Germinal center (tissue), 1 donor: ENCODE results near the gene CERS1.

Experiments
- DNase-seq: peaks from one replicate; pipeline ENCODE4 v3.0.0; 2012; ENCODE audit warnings: mixed read lengths, low spot score

Gene CERS1, protein sequence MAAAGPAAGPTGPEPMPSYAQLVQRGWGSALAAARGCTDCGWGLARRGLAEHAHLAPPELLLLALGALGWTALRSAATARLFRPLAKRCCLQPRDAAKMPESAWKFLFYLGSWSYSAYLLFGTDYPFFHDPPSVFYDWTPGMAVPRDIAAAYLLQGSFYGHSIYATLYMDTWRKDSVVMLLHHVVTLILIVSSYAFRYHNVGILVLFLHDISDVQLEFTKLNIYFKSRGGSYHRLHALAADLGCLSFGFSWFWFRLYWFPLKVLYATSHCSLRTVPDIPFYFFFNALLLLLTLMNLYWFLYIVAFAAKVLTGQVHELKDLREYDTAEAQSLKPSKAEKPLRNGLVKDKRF

GRCh38 chr19:18895824-18896341 is at the start of gene CERS1:
TSS of gene CERS1 (minus strand) at chr19:18896158. CDS start at chr19:18896072, 86 bp downstream.
- DNase-seq, result peak; percentile 61

DNA sequence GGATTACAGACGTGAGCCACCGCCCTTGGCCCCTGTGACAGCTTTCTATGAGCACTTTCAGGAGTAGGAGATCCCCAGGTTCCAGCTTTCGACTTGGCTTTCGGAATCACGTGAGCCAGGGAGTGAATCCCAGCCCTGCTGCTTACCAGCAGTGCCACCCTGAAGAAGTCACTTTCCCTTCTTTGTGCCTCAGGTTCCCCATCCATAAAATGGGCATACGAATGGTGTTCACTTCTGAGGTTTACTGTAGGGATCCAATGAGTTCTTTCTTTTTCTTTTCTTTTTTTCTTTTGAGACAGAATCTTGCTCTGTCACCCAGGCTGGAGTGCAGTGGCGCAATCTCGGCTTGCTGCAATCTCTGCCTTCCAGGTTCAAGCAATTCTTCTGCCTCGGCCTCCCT is 49.3 kb upstream of the CERS1 start:
- DNase-seq, result no peak

- DNase-seq, result no peak
Measured at GRCh38 chr19:18943465-18943864, 47.5 kb upstream of the CERS1 start.

DNA sequence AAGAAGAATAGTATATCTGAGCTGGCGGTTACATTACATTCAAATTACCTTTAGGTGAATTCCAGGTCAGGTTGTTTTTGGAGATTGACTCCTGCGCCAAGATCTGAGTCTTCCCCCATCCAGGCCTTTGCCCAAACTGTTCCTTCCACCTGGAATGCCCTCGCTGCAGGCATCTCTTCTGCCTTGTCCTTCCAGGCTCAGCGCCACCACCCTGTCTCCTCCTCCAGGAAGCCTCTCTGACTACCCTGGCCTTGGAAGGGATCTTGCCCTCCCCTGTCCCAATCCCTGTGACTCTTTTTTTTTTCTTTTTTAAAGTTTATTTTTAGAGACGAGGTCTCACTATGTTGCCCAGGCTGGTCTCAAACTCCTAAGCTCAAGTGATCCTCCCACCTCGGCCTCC is 46.7 kb upstream of the CERS1 start:
- DNase-seq, result no peak

DNA sequence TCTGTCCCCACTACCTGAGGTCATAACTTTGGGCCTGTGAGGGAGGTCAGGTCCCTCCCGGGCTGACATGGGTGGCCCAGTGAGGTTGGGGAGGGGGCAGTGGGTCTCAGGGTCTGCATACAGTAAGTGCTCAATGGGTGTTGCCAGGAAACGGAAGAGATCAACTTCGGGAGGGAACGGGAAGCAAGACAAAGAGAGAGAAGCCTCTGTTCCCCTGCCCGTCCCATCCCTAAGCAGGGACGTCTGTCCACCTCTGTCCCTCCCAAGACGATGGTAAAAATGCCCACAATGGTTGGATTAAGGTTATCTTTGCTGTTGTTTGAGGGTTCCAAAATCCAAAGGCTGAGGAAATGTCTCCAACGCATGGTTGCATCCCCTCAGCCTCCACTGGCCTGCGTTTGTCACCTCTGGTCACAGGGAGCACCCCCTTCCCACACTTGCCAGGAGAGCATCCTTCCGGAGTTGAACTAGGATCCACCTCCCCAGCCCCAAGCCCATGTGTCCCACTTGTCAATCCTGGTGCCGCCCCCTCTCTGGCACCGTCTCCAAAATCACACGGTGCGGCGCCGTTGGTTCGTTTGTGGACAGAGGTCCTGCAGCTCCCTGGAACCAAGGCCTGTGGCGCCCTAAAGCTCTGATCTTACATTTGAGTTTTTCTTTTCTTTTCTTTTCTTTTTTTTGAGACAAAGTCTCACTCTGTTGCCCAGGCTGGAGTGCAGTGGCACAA is 45.8 kb upstream of the CERS1 start:
- no peak for DNase-seq

GRCh38 chr19:18940769-18941627 is 45.0 kb upstream of the CERS1 start, which contains the start of gene HOMER3:
TSS of gene HOMER3 (minus strand) at chr19:18941217. CDS start at chr19:18938982, 2,235 bp downstream.
- DNase-seq, result peak; percentile 91

GRCh38 chr19:18939922-18940768 is 44.2 kb upstream of the CERS1 start:
- no peak for DNase-seq

DNA sequence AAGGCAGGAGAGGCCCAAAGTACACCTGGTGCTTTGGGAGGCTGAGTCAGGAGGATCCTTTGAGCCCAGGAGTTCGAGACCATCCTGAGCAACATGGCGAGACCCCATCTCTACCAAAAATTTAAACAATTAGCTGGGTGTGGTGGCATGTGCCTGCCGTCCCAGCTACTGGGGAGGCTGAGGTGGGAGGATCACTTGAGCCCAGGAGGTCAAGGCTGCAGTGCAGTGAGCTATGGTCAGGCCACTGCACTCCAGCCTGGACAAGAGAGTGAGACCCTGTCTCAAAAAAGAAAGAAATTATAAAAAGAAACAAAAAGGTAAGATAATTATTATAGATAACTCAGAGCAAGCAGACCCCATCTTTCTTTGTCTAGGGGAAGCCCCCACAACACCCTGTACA is 43.2 kb upstream of the CERS1 start:
- no peak for DNase-seq

DNA sequence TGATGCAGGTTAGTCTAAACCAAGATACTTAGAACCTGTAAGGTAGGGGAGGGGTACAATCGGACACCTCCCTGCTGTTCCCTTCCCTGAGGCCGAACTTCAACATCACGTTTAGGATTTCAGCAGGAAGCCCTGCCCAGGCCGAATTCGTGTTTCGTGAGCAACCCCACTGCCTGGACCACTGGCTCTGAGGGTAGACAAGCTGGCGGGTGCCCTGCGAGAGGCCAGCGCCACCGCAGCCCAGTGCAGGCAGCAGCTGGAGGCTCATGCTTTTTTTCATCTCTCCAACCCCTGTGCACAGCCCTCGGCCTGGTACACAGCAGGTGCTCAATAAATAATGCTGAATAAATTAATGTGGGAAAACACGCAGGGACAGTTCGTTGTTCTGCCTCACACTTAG is 37.3 kb upstream of the CERS1 start:
- DNase-seq, result no peak

- peak; percentile 95 for DNase-seq
Measured at GRCh38 chr19:18932216-18932841, 36.4 kb upstream of the CERS1 start.

DNA sequence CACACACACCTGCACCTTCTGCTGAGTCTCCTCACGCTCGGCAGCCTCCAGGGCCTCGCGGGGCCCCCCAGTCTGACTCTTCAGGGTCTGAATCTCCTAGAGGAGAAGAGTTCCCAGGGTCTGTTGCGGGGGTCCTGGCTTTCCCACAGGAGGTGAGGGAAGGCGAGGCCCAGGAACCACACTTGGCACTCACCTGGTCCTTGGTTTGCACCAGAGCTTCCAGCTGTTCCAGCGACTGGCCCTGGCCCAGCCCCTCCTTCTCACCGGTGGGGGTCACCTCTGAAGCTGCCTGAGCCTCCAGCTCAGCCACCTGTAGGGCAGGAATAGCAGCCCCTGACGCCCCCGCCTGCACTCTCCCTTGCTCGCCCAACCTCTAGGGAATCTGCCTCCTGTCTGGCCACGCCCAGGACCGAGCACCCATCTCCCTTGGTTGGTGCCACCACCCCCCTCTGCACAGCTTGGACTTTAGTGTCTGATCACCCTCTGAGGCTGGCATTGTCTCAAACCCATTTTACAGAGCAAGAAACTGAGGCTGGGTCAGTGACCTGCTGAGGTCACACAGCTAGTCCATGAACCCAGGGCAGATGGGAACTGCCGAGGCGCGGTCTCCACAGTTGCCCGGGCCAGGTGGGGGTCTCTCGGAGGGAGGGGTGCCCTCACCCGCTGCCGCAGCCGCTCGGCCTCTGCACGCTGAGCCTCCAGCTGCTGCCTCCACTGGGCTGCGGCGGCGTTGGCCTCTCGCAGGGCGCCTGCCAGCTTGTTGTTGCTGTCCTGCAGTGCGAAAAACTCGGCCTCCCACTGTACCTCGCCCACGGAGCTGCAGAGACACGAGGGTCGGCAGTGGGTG is 35.6 kb upstream of the CERS1 start:
- DNase-seq, result no peak

DNA sequence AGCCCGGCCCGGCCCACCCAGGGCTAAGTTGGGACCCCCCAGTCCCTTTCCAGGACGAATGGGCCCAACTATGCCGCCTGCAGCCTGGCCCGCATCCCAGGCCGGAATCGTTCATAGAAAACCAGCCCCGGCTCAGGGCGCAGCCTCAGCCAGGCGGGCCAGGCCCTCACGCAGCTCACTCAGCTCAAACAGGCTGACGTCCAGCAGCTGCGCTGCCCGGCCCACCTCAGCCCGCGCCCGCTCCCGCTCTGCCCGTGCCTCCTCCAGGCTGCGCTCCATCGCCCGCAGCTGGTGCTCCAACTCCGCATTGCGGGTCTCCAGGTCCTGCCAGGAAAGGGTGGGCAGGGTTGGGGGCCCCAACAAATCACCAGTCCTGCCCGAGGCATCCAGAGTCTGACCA is 33.4 kb upstream of the CERS1 start:
- DNase-seq, result no peak

- no peak for DNase-seq
Measured at GRCh38 chr19:18928018-18928805, 32.3 kb upstream of the CERS1 start.

GRCh38 chr19:18924684-18925213 is 28.8 kb upstream of the CERS1 start:
- no peak for DNase-seq

GRCh38 chr19:18922228-18922985 is 26.4 kb upstream of the CERS1 start:
- DNase-seq, result no peak

- DNase-seq, result no peak
Measured at GRCh38 chr19:18921593-18921992, 25.6 kb upstream of the CERS1 start.

- DNase-seq, result no peak
Measured at GRCh38 chr19:18920400-18920799, 24.4 kb upstream of the CERS1 start.

GRCh38 chr19:18919900-18920214 is 23.9 kb upstream of the CERS1 start:
- DNase-seq, result no peak
